GM18499 (cell line): ENCODE results near the gene CASP5.
A peak's percentile ranks its signal among the peaks of the same experiment; 100 is the strongest.

Source experiments
- ATAC-seq: cut with Tn5 transposase; IDR thresholded peaks from one replicate; pipeline ENCODE4 v1.9.1; 2021; ENCODE audit warnings: moderate number of reproducible peaks; ENCODE audit not compliant: insufficient read depth, unreplicated experiment

Gene CASP5

DNA sequence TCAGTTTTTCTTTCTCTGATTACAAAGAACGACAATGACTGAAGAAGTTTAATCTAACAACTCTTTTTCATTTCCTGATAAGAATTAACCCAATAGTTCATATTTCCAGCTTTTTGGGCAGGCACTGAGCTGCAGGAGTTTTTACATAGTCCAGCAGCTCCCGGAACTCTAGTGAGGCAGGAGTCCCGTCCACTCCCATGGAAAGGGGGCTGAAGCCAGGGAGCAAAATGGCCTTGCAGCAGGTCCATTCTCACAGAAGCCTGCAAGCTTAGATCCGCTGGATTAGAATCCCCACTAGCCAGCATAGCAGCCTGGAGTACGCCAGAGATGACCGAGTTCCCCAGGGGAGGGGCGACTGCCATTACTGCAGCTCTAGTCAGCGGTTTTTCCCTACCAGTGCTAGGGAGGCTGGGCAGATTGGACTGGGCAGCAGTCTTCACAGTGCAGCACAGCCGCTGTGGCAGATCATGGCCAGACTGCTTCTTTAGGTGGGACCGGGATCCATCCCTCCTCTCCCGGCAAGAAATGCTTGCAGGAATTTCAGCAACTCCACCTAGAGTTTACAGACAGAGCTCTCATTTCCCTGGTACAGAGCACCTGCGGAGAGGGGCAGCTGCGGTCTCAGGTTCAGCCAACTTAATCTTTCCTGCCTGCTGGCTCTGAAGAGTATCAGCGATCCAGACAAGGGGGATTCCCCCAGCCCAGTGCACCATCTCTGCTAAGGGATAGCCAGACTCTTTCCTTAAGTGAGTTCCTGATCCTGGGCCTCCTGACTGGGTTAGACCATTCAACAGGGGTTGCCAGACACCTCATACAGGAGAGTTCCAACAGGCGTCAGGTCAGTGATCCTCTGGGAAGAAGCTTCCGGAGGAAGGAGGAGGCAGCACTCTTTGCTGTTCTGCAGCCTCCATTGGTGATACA is 53.9 kb downstream of the CASP5 start:
- ATAC-seq, result no peak

GRCh38 chr11:104968355-104968855 is 54.6 kb downstream of the CASP5 start, which contains the start of gene CASP4:
Gene CASP4, minus strand, starts transcription at chr11:104968574. Its CDS starts 49 bp downstream, at chr11:104968525.
- ATAC-seq, result peak; percentile 80

- no peak for ATAC-seq
Measured at GRCh38 chr11:104967534-104968354, 55.2 kb downstream of the CASP5 start.

GRCh38 chr11:104965735-104966134 is 57.2 kb downstream of the CASP5 start:
- no peak for ATAC-seq

DNA sequence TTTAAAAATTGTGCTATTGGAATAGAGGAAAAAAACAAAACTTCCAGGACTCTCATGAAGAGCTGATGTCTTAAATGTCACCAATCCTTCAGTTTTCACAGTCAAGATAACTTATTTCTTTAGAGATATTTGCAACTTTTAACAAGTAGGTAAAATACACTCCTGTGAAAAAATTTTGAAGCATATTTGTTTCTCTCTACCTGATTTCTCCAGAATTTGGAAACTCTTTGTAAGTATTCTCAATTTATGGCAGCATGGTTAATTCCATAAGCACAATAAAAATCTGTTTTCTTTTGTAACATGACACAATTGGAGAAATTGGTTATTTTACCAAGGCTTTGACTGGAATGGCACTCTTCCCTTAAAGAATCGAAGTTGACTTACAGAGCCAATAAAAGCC is 58.7 kb downstream of the CASP5 start:
- ATAC-seq, result no peak

- ATAC-seq, result no peak
Measured at GRCh38 chr11:104962852-104963251, 60.1 kb downstream of the CASP5 start.

GRCh38 chr11:104957280-104957679 is 65.7 kb downstream of the CASP5 start:
- no peak for ATAC-seq

GRCh38 chr11:104956528-104956927 is 66.4 kb downstream of the CASP5 start:
- no peak for ATAC-seq

GRCh38 chr11:104946907-104947306 is 76.1 kb downstream of the CASP5 start:
- ATAC-seq, result peak; percentile 94
